Neuron (in vitro differentiated cells): ENCODE measurements around the gene HIVEP1.

Source experiments
- H2AFZ ChIP-seq: one replicate; pipeline ENCODE4 v1.6.1; 2013; ENCODE audit warnings: low read depth, mild to moderate bottlenecking, inconsistent platforms, low read length, moderate library complexity
- H3K27me3 ChIP-seq: one replicate; pipeline ENCODE4 v1.6.1; 2013; ENCODE audit warnings: low read length; ENCODE audit not compliant: insufficient read depth
- H3K36me3 ChIP-seq: one replicate; pipeline ENCODE4 v1.6.1; 2013; ENCODE audit warnings: low read length; ENCODE audit not compliant: insufficient read depth
- H3K4me1 ChIP-seq: one replicate; pipeline ENCODE4 v1.6.1; 2013; ENCODE audit warnings: low read length; ENCODE audit not compliant: insufficient read depth
- H3K4me3 ChIP-seq: 2 replicates; pipeline ENCODE4 v1.5.1; 2013; ENCODE audit warnings: mild to moderate bottlenecking, low read length, moderate library complexity
- H3K9me3 ChIP-seq: one replicate; pipeline ENCODE4 v1.6.1; 2013; ENCODE audit warnings: low read length

The HIVEP1 gene

DNA sequence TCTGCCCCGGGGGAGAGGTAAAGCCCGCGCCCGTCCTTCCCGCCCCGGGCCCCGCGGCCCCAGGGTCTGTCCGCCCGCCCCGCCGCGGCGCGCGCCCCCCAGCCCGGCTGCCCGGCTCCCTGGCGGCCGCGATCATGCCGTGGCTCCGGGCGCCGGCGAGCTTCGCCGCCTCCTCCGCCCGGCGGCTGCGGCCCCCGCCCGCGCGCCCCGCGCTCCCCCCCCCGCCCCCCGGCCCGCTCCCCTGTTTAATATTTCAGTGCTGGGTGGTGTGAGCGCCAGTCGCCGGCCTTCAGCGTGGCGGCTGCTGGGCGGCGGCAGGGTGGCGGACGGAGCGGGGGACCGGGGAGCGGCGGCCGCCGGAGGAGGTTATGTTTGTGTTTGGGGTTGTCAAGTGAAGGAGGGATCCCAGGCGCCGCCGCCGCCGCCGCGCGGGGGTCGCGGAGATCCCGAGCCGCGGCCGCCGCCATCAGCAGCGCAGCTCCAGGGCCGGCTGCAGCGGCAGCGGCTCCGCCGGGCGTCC lies at the start of gene HIVEP1:
HIVEP1 (plus strand) TSS at position 275 of the 520 bp plus-strand sequence. CDS start 3,317 bp downstream, outside the sequence.
- H3K4me1 ChIP-seq, result peaks cover 27% of the 10 kb centered on the region
- H3K4me3 ChIP-seq, result peak within 1 kb of the TSS; percentile 69
- no peaks in the 10 kb centered on the region for H3K27me3 ChIP-seq
- peak within 1 kb of the TSS; percentile 70 for H2AFZ ChIP-seq
- H3K36me3 ChIP-seq, result peaks cover 8% of the 10 kb centered on the region
- peaks cover 3% of the 10 kb centered on the region for H3K9me3 ChIP-seq

DNA sequence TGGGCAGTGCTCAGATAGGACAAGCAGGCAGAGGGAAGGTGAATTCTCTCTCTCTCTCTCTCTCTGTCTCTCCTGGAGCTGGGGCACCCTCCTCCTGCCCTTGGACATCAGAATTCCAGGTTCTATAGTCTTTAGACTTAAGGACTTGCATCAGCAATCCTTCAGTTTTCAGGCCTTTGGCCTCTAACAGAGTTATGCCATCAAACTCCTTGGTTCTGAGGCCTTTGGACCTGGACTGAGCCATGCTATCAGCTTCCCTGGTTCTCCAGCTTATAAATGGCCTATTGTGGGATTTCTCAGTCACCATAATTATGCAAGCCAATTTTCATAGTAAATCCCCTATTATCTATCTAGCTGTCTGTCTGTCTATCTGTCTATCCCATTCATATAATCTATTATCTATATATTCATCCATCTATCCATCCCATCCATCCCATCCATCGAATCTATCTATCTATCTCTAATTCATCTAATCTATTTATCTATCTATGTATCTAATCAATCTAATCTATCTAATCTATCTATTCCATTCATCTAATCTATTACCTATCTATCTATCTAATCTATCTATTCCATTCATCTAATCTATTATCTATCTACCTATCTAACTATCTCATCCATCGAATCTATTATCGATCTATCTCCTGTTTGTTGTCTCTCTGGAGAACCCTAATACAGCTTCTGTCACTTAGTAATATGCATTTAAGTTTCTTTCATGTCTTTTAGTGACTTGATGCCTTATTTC lies 48.2 kb upstream of the HIVEP1 start:
- Histone ChIP-seq H2AFZ (no peak overlapping the region), H3K9me3 (peaks cover 2% of the 10 kb centered on the region), H3K4me3 (no peak overlapping the region), H3K27me3 (no peaks in the 10 kb centered on the region), H3K4me1 (peaks cover 4% of the 10 kb centered on the region), H3K36me3 (no peaks in the 10 kb centered on the region)

DNA sequence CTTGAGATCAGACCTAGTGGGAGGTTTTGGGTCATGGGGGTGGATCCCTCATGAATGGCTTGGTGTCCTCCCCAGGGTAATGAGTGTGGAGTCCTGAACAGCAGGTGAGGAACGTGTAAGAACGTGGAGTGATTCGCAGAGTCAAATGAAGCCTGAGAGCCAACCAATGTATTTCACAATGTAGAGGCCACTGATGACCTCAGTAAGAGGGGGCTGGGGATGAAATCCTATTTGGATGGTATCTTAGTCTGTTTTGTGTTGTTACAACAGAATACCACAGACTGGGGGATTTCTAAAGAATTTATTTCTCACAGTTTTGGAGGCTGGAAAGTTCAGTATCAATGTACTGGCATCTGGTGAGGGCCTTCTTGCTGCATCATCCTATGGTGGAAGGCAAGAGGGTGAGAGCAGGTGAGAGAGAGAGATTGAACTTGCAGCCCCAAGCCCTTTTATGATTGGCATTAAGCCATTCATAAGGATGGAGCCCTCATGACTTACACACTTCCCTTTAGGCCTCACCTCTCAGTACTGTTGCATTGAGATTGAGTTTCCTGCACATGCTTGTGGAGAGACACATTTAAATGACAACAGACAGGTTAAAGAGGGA lies 47.3 kb upstream of the HIVEP1 start:
- Histone ChIP-seq H3K36me3 (no peaks in the 10 kb centered on the region), H3K27me3 (no peaks in the 10 kb centered on the region), H3K9me3 (peaks cover 2% of the 10 kb centered on the region), H3K4me1 (peaks cover 4% of the 10 kb centered on the region), H3K4me3 (no peak overlapping the region), H2AFZ (no peak overlapping the region)

GRCh38 chr6:11965499-11965898 lies 46.6 kb upstream of the HIVEP1 start:
- no peak overlapping the region for H2AFZ ChIP-seq
- no peaks in the 10 kb centered on the region for H3K27me3 ChIP-seq
- H3K4me1 ChIP-seq, result peaks cover 4% of the 10 kb centered on the region
- peaks cover 2% of the 10 kb centered on the region for H3K9me3 ChIP-seq
- H3K4me3 ChIP-seq, result no peak overlapping the region
- no peaks in the 10 kb centered on the region for H3K36me3 ChIP-seq

- no peaks in the 10 kb centered on the region for H3K27me3 ChIP-seq
- H3K4me1 ChIP-seq, result peaks cover 10% of the 10 kb centered on the region
- no peaks in the 10 kb centered on the region for H3K9me3 ChIP-seq
- H3K4me3 ChIP-seq, result no peak overlapping the region
- no peaks in the 10 kb centered on the region for H3K36me3 ChIP-seq
- no peak overlapping the region for H2AFZ ChIP-seq
Observed at GRCh38 chr6:11968241-11968806, 43.8 kb upstream of the HIVEP1 start.

- no peak overlapping the region for H2AFZ ChIP-seq
- H3K36me3 ChIP-seq, result no peaks in the 10 kb centered on the region
- H3K4me1 ChIP-seq, result peaks cover 11% of the 10 kb centered on the region
- no peak overlapping the region for H3K4me3 ChIP-seq
- H3K27me3 ChIP-seq, result no peaks in the 10 kb centered on the region
- no peaks in the 10 kb centered on the region for H3K9me3 ChIP-seq
Observed at GRCh38 chr6:11969092-11969491, 43.0 kb upstream of the HIVEP1 start.

DNA sequence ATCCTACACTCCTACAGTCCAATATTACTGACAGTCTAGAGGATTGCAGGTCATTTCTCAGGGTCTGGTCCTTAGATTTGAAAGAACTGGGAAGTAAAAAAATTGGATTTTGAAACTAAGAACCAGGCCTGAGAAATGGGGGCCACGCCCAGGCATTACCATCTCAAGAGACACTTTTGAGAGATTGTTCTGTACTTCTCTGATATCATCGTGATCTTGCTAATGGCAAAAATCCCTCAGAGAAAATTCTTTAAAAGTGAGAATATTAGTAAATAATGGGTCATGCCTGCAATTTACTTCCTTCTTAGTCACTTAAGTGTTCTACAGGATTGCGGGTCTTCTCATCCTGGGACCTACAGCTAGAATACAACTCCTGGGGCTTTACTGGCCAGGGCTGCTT lies 42.0 kb upstream of the HIVEP1 start:
- H3K27me3 ChIP-seq, result no peaks in the 10 kb centered on the region
- no peak overlapping the region for H3K4me3 ChIP-seq
- H2AFZ ChIP-seq, result no peak overlapping the region
- H3K9me3 ChIP-seq, result no peaks in the 10 kb centered on the region
- H3K36me3 ChIP-seq, result no peaks in the 10 kb centered on the region
- H3K4me1 ChIP-seq, result peaks cover 10% of the 10 kb centered on the region

DNA sequence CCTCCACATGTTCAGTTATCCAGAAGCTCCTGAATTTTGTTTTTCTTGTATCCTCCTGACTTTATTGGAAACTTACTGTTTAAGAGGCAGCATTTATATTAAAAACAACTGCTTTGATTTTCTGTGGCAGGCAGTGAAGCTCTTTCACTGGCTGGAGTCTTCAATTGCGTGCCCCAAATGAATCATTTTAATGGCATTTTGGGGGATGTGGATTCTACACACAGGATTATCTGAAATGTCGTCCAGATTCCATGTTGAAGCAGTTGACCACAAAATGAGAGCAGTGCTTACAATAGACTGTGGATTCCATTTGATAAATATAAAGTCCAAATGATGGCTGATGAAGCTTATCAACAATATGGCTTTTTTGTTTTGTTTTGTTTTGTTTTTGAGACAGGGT lies 41.0 kb upstream of the HIVEP1 start:
- Histone ChIP-seq H3K4me1 (peaks cover 7% of the 10 kb centered on the region), H3K27me3 (no peaks in the 10 kb centered on the region), H3K4me3 (no peak overlapping the region), H2AFZ (no peak overlapping the region), H3K36me3 (no peaks in the 10 kb centered on the region), H3K9me3 (no peaks in the 10 kb centered on the region)

GRCh38 chr6:11972270-11972669 lies 39.8 kb upstream of the HIVEP1 start:
- Histone ChIP-seq H3K36me3 (no peaks in the 10 kb centered on the region), H3K4me3 (no peak overlapping the region), H3K4me1 (peaks cover 7% of the 10 kb centered on the region), H2AFZ (no peak overlapping the region), H3K27me3 (no peaks in the 10 kb centered on the region), H3K9me3 (no peaks in the 10 kb centered on the region)

- H3K4me3 ChIP-seq, result no peak overlapping the region
- no peaks in the 10 kb centered on the region for H3K9me3 ChIP-seq
- no peak overlapping the region for H2AFZ ChIP-seq
- H3K36me3 ChIP-seq, result no peaks in the 10 kb centered on the region
- peaks cover 7% of the 10 kb centered on the region for H3K4me1 ChIP-seq
- no peaks in the 10 kb centered on the region for H3K27me3 ChIP-seq
Observed at GRCh38 chr6:11972806-11973205, 39.3 kb upstream of the HIVEP1 start.

GRCh38 chr6:11973238-11973637 lies 38.9 kb upstream of the HIVEP1 start:
- Histone ChIP-seq H3K36me3 (no peaks in the 10 kb centered on the region), H3K4me3 (no peak overlapping the region), H3K27me3 (no peaks in the 10 kb centered on the region), H3K9me3 (no peaks in the 10 kb centered on the region), H3K4me1 (peaks cover 7% of the 10 kb centered on the region), H2AFZ (no peak overlapping the region)

DNA sequence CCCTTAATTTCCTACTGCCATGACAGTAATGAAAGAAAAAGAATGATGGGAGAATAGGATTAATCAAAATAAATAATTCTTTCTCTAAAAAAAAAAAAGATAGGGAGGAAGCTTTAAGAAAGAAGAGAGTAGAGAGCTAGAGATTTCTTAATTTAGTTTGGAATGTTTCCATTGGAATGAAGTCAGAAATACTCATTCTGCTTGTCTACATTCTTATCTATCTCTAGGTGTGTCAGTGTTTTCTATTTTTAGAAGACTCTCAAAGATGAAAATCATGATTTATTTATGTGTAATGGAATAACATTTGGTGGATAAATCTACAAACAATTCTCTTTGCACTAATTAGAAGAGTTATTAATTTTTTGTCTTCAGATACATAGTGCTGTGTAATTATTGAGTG lies 38.0 kb upstream of the HIVEP1 start:
- Histone ChIP-seq H3K4me3 (no peak overlapping the region), H3K9me3 (no peaks in the 10 kb centered on the region), H2AFZ (no peak overlapping the region), H3K36me3 (no peaks in the 10 kb centered on the region), H3K27me3 (no peaks in the 10 kb centered on the region), H3K4me1 (peaks cover 7% of the 10 kb centered on the region)

- no peak overlapping the region for H3K4me3 ChIP-seq
- H3K27me3 ChIP-seq, result no peaks in the 10 kb centered on the region
- no peaks in the 10 kb centered on the region for H3K36me3 ChIP-seq
- no peak overlapping the region for H2AFZ ChIP-seq
- no peaks in the 10 kb centered on the region for H3K9me3 ChIP-seq
- H3K4me1 ChIP-seq, result peaks cover 7% of the 10 kb centered on the region
Observed at GRCh38 chr6:11975353-11975977, 36.6 kb upstream of the HIVEP1 start.
